HCT116 (cell line): ENCODE data around the gene GJD3. TPM values are rescaled to one million over a fixed set of nuclear protein-coding genes. Genes with fewer than 3 reads are reported as not detected.

Experiments used
- ATAC-seq: fragments of 200-7000 bp; cut with Tn5 transposase; 2 replicates; pipeline ENCODE4 v1.9.1; 2020; ENCODE audit warnings: mild to moderate bottlenecking, moderate library complexity
- BruUV-seq: library from RNA; stranded (reverse); fragments of 400-500 nt; replicated peaks from 2 replicates; lab custom pipeline; 2021; lab: Mats Ljungman, UMichigan
- CTCF ChIA-PET: fragments of 300-600 bp; sonication (Branson Sonifier 250); formaldehyde crosslinking; loops from one replicate; lab custom pipeline; 2021; ENCODE audit warnings: antibody characterized with exemption; lab: Charles Lee
- POLR2A ChIA-PET: fragments of 300-600, 350-600 bp; sonication (Branson Sonifier 250); formaldehyde crosslinking; loops from one replicate; lab custom pipeline; 2021; ENCODE audit warnings: antibody characterized with exemption; lab: Charles Lee
- RAD21 ChIA-PET, 2 experiments: fragments of 300-600 bp; sonication (Branson Sonifier 250); formaldehyde crosslinking; loops; one replicate each; lab custom pipeline; 2023; ENCODE audit warnings: low total read pairs in 2 of 2; ENCODE audit not compliant: uncharacterized antibody in 2 of 2, unreplicated experiment in 2 of 2, low non-redundant PET in 1 of 2; lab: Charles Lee
- DNase-seq: peaks from one replicate; pipeline ENCODE4 v3.0.0-alpha.2; 2010; ENCODE audit warnings: low read depth, low spot score
- H2AFZ ChIP-seq: fragments of 200-600 bp; shearing (Covaris generic), sonication (generic); 2 replicates; pipeline ENCODE4 v1.6.1; 2017; ENCODE audit warnings: low read depth, mixed run types, mixed read lengths, antibody characterized with exemption, low read length; ENCODE audit not compliant: poor library complexity, severe bottlenecking
- H3K27ac ChIP-seq: 2 replicates; pipeline ENCODE4 v1.5.1; 2012; ENCODE audit warnings: low read depth, low read length
- H3K27me3 ChIP-seq: fragments of 200-600 bp; sonication (generic); 2 replicates; pipeline ENCODE4 v1.6.1; 2016; ENCODE audit warnings: mixed run types, low read length, mixed read lengths; ENCODE audit not compliant: insufficient read depth
- H3K36me3 ChIP-seq, 2 experiments: fragments of 200-500 bp in 1 of 2; fragments of 200-600 bp in 1 of 2; sonication (Bioruptor generic) in 1 of 2; sonication (generic) in 1 of 2; 2 replicates each; pipeline versions ENCODE4 v1.5.1 to v1.6.1; 2014 to 2016; ENCODE audit warnings: low read length in 2 of 2, inconsistent platforms in 1 of 2, mixed read lengths in 1 of 2, mixed run types in 1 of 2; ENCODE audit not compliant: insufficient read depth in 2 of 2, control insufficient read depth in 1 of 2
- H3K4me1 ChIP-seq, 2 experiments: fragments of 200-600 bp in 1 of 2; sonication (generic) in 1 of 2; 2 replicates each; pipeline versions ENCODE4 v1.5.1 to v1.6.1; 2012 to 2017; ENCODE audit warnings: low read length in 2 of 2, inconsistent platforms in 1 of 2, mild to moderate bottlenecking in 1 of 2, mixed read lengths in 1 of 2, mixed run types in 1 of 2, moderate library complexity in 1 of 2; ENCODE audit not compliant: insufficient read depth in 2 of 2, control insufficient read depth in 1 of 2
- H3K4me2 ChIP-seq: fragments of 200-600 bp; sonication (generic); 2 replicates; pipeline ENCODE4 v1.6.1; 2017; ENCODE audit warnings: mixed run types, low read length, mixed read lengths
- H3K4me3 ChIP-seq, 2 experiments: fragments of 200-600 bp in 1 of 2; sonication (generic) in 1 of 2; replicated peaks in 1 of 2; 2 replicates each; pipeline ENCODE4 v1.5.1; 2011 to 2016; ENCODE audit warnings: low read length in 2 of 2, control low read depth in 1 of 2, low read depth in 1 of 2, mild to moderate bottlenecking in 1 of 2, mixed read lengths in 1 of 2, mixed run types in 1 of 2
- H3K79me2 ChIP-seq: fragments of 200-600 bp; sonication (generic); 2 replicates; pipeline ENCODE4 v1.6.1; 2017; ENCODE audit warnings: mild to moderate bottlenecking, mixed run types, low read length, moderate library complexity, mixed read lengths; ENCODE audit not compliant: insufficient read depth
- H3K9ac ChIP-seq: fragments of 200-600 bp; sonication (generic); 2 replicates; pipeline ENCODE4 v1.6.1; 2016; ENCODE audit warnings: low read length, mixed read lengths
- H3K9me2 ChIP-seq: fragments of 200-600 bp; sonication (generic), shearing (Covaris generic); 2 replicates; pipeline ENCODE4 v1.6.1; 2017; ENCODE audit warnings: mixed run types, mild to moderate bottlenecking, moderate library complexity; ENCODE audit not compliant: insufficient read depth
- H3K9me3 ChIP-seq, 2 experiments: fragments of 200-500 bp in 1 of 2; fragments of 200-600 bp in 1 of 2; sonication (Bioruptor generic) in 1 of 2; sonication (generic) in 1 of 2; 2 replicates each; pipeline ENCODE4 v1.6.1; 2014 to 2017; ENCODE audit warnings: low read length in 2 of 2, mixed read lengths in 2 of 2, inconsistent platforms in 1 of 2, low read depth in 1 of 2, mild to moderate bottlenecking in 1 of 2, mixed run types in 1 of 2, moderate library complexity in 1 of 2; ENCODE audit not compliant: control insufficient read depth in 1 of 2, insufficient read depth in 1 of 2
- H4K20me1 ChIP-seq: fragments of 200-600 bp; sonication (generic), shearing (Covaris generic); 2 replicates; pipeline ENCODE4 v1.6.1; 2017; ENCODE audit warnings: mixed run types, mild to moderate bottlenecking, moderate library complexity; ENCODE audit not compliant: insufficient read depth
- ATF3 ChIP-seq: IDR thresholded peaks from 2 replicates; pipeline ENCODE4 v1.6.1; 2012
- CEBPB ChIP-seq: IDR thresholded peaks from 2 replicates; pipeline ENCODE4 v1.6.1; 2012; ENCODE audit warnings: low read depth
- EGR1 ChIP-seq: IDR thresholded peaks from 2 replicates; pipeline ENCODE4 v1.6.1; 2012; ENCODE audit warnings: low read depth
- ELF1 ChIP-seq: IDR thresholded peaks from 2 replicates; pipeline ENCODE4 v1.6.1; 2012; ENCODE audit warnings: low read depth, borderline replicate concordance
- EZH2 ChIP-seq: fragments of 200-600 bp; sonication (generic); IDR thresholded peaks from 2 replicates; pipeline ENCODE4 v1.6.1; 2017; ENCODE audit warnings: antibody characterized with exemption, mixed run types
- MAX ChIP-seq: IDR thresholded peaks from 2 replicates; pipeline ENCODE4 v1.6.1; 2012
- POLR2AphosphoS5 ChIP-seq: IDR thresholded peaks from 2 replicates; pipeline ENCODE4 v1.6.1; 2011; ENCODE audit warnings: mild to moderate bottlenecking, low read depth, low read length, moderate library complexity
- RAD21 ChIP-seq: IDR thresholded peaks from 2 replicates; pipeline ENCODE4 v1.6.1; 2012; ENCODE audit warnings: low read depth, mild to moderate bottlenecking
- SIN3A ChIP-seq: IDR thresholded peaks from 2 replicates; pipeline ENCODE4 v1.6.1; 2012; ENCODE audit warnings: low read depth
- TCF7L2 ChIP-seq: IDR thresholded peaks from 2 replicates; pipeline ENCODE4 v1.7.0; 2011; ENCODE audit warnings: borderline replicate concordance, inconsistent platforms; ENCODE audit not compliant: insufficient read depth, insufficient read length; ENCODE audit errors: extremely low read depth
- YY1 ChIP-seq: IDR thresholded peaks from 2 replicates; pipeline ENCODE4 v1.6.1; 2011; ENCODE audit warnings: low read length, low read depth, moderate library complexity, mild to moderate bottlenecking; ENCODE audit not compliant: insufficient replicate concordance; ENCODE audit errors: extremely low read depth
- ZBTB33 ChIP-seq: IDR thresholded peaks from 2 replicates; pipeline ENCODE4 v1.6.1; 2011; ENCODE audit warnings: mild to moderate bottlenecking, low read length, moderate library complexity; ENCODE audit not compliant: insufficient replicate concordance; ENCODE audit errors: extremely low read depth
- ZFX ChIP-seq: fragments of 450-650 bp; IDR thresholded peaks from 2 replicates; pipeline ENCODE4 v1.6.1; 2017
- intact Hi-C: fragments of 100-400 bp; cut with micrococcal nuclease; formaldehyde crosslinking; loops from 2 replicates; pipeline ENCODE4 v1.10.0; 2022
- total RNA-seq: library from RNA; stranded (reverse); gene quantifications from one replicate; pipeline ENCODE4 v1.2.1, GENCODE V29; 2021; ENCODE audit not compliant: unreplicated experiment
- TF ChIP-seq, protein P1 (sequence below), 3 experiments: fragments of 200-600 bp in 1 of 3; sonication (generic) in 1 of 3; IDR thresholded peaks in 2 of 3; conservative IDR thresholded peaks in 1 of 3; 2 replicates each; pipeline ENCODE4 v1.5.1; 2012 to 2017; ENCODE audit warnings: low read depth in 2 of 3, low read length in 2 of 3, antibody characterized with exemption in 1 of 3, borderline replicate concordance in 1 of 3, control low read depth in 1 of 3, mild to moderate bottlenecking in 1 of 3, mixed read lengths in 1 of 3, mixed run types in 1 of 3, moderate library complexity in 1 of 3; ENCODE audit not compliant: insufficient read depth in 1 of 3

Gene GJD3
- total RNA-seq, 1 experiment from 2014 or later: not detected

DNA sequence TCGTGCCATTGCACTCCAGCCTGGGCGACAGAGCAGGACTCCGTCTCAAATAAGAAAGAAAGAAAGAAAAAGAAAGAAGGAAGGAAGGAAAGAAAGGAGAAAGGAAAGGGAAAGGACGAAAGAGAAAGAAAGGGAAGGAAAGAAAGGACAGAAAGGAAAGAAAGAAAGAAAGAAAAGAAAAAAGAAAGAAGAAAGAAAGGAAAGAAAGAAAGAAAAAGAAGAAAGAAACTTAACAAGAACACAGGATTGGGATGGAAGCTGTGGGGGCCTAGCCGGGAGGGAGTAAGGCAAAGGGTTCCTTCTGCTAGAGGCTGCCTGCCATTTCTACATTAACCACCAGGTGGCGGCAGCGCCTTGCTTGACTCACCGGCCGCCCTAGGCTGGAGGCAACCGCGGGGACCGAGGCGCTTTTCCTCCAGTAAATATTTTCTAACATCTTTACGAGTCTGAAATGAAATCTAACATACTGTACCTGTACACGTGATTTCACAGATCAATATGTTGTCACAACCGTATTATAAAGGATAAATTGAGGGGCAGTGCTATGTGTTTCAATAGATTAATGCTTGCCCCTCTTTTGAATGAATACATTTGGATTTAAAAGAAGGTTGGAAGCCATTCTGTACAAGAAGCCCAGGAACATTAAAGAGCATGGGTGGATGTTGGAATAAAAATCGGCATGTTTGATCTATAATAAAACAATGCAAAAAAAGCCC lies 6.1 kb downstream of the GJD3 start:
- Histone ChIP-seq H3K9me3 (no peaks in the 10 kb centered on the region), H3K36me3 (peaks cover 5 to 7% of the 10 kb centered on the region in 2 experiments; a peak in 2 of 4 replicates), H3K4me1 (peaks cover 4 to 22% of the 10 kb centered on the region in 2 experiments; a peak in 3 of 4 replicates), H3K27me3 (no peaks in the 10 kb centered on the region), H3K4me3 (peak overlapping the region in 1 of 2 experiments; percentile 20; a peak in 1 of 4 replicates), H3K9me2 (no peaks in the 10 kb centered on the region), H2AFZ (peak overlapping the region; percentile 84), H3K27ac (no peak overlapping the region), H4K20me1 (no peaks in the 10 kb centered on the region), H3K79me2 (no peaks in the 10 kb centered on the region), H3K9ac (peak overlapping the region; percentile 30), H3K4me2 (peak overlapping the region; percentile 66)
- ATAC-seq (peak; percentile 67), DNase-seq (peak; percentile 64)
- POLR2A ChIA-PET: interaction anchor here (1.6 kb wide), 1 partner anchor 174 kb away, joined by 6 read pairs; no protein-coding TSS in a partner anchor
- intact Hi-C loops: loop anchor here (1.0 to 5.0 kb wide), 7 partner anchors 58 to 1308 kb away; partner anchors contain the start of gene TOP2A
- no TSS peak for BruUV-seq
- CTCF ChIA-PET: interaction anchor here (0.6 to 3.4 kb wide), 11 partner anchors 47 to 1044 kb away, joined by 3 to 23 read pairs (median 5); no protein-coding TSS in a partner anchor
- RAD21 ChIA-PET: interaction anchor here (0.6 to 1.2 kb wide), 7 partner anchors 70 to 202 kb away, joined by 3 to 5 read pairs (median 3); no protein-coding TSS in a partner anchor
- TF ChIP-seq ZFX (no peak), SIN3A (no peak), TCF7L2 (no peak), ATF3 (no peak), ELF1 (no peak), MAX (no peak), ZBTB33 (no peak), EZH2 (no peak), YY1 (peak; percentile 21), POLR2AphosphoS5 (no peak), EGR1 (no peak), RAD21 (peak; percentile 98), CEBPB (no peak)
- TF ChIP-seq, protein P1, sequence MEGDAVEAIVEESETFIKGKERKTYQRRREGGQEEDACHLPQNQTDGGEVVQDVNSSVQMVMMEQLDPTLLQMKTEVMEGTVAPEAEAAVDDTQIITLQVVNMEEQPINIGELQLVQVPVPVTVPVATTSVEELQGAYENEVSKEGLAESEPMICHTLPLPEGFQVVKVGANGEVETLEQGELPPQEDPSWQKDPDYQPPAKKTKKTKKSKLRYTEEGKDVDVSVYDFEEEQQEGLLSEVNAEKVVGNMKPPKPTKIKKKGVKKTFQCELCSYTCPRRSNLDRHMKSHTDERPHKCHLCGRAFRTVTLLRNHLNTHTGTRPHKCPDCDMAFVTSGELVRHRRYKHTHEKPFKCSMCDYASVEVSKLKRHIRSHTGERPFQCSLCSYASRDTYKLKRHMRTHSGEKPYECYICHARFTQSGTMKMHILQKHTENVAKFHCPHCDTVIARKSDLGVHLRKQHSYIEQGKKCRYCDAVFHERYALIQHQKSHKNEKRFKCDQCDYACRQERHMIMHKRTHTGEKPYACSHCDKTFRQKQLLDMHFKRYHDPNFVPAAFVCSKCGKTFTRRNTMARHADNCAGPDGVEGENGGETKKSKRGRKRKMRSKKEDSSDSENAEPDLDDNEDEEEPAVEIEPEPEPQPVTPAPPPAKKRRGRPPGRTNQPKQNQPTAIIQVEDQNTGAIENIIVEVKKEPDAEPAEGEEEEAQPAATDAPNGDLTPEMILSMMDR (IDR thresholded peaks at IDR 0.05 in 2 of 3, conservative IDR thresholded peaks at IDR 0.05 in 1 of 3; ENCODE audit: borderline replicate concordance in 1 of 3, insufficient read depth in 1 of 3, low read depth in 2 of 3, low read length in 2 of 3): peak; percentile 88 to 96 (median 94)
